ENCODE results near the gene BICD2. TPM values are rescaled to one million over a fixed set of nuclear protein-coding genes. Genes with fewer than 3 reads are reported as not detected.
A peak's percentile ranks its signal among the peaks of the same experiment; 100 is the strongest.

BICD2 gene
- total RNA-seq, 1 experiment from 2014 or later: 30.1 TPM

DNA sequence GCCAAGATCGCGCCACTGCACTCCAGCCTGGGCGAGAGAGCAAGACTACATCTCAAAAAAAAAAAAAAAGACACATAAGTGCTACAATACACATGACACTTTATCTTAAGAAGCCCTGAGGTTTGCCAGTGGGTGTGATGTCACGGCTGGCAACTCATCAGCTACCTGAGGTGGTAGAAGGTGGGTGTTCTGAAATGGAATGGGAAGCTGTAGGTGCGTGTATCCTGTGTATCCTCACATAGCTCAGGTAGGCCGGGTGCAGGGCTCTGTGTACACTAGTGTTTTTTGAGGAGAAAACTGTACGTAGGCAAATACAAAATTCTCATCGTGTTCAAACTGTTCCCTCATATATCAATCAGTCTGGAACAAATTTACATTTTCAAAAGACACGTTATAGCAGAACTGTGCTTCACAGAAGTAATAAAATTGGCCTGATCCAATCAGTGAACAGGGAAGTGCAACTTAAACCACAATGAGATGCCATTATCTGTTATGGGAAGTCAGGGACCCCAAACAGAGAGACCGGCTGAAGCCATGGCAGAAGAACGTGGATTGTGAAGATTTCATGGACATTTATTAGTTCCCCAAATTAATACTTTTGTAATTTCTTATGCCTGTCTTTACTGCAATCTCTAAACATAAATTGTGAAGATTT lies 10.4 kb downstream of the BICD2 start:
- in situ Hi-C loops (cut with HindIII; ENCODE audit: low pct_unique_long_range_greater_than_20kb, low sequenced_read_pairs): no loop called here
- no peak for DNase-seq (ENCODE audit: low read depth)

GRCh38 chr9:92752812-92753404 lies 11.7 kb downstream of the BICD2 start:
- in situ Hi-C loops (cut with HindIII; ENCODE audit: low pct_unique_long_range_greater_than_20kb, low sequenced_read_pairs): no loop called here
- no peak for DNase-seq (ENCODE audit: low read depth)

GRCh38 chr9:92749934-92750315 lies 14.7 kb downstream of the BICD2 start:
- DNase-seq (ENCODE audit: low read depth): no peak
- in situ Hi-C loops (cut with HindIII; ENCODE audit: low pct_unique_long_range_greater_than_20kb, low sequenced_read_pairs): no loop called here

GRCh38 chr9:92749071-92749933 lies 15.3 kb downstream of the BICD2 start:
- in situ Hi-C loops (cut with HindIII; ENCODE audit: low pct_unique_long_range_greater_than_20kb, low sequenced_read_pairs): no loop called here
- DNase-seq (ENCODE audit: low read depth): no peak

- no peak for DNase-seq (ENCODE audit: low read depth)
- in situ Hi-C loops (cut with HindIII; ENCODE audit: low pct_unique_long_range_greater_than_20kb, low sequenced_read_pairs): no loop called here
These were observed 16.5 kb downstream of the BICD2 start for GRCh38 chr9:92748233-92748497.

- in situ Hi-C loops (cut with HindIII; ENCODE audit: low pct_unique_long_range_greater_than_20kb, low sequenced_read_pairs): no loop called here
- DNase-seq (ENCODE audit: low read depth): peak; percentile 20
These were observed 17.0 kb downstream of the BICD2 start for GRCh38 chr9:92747459-92748232.

DNA sequence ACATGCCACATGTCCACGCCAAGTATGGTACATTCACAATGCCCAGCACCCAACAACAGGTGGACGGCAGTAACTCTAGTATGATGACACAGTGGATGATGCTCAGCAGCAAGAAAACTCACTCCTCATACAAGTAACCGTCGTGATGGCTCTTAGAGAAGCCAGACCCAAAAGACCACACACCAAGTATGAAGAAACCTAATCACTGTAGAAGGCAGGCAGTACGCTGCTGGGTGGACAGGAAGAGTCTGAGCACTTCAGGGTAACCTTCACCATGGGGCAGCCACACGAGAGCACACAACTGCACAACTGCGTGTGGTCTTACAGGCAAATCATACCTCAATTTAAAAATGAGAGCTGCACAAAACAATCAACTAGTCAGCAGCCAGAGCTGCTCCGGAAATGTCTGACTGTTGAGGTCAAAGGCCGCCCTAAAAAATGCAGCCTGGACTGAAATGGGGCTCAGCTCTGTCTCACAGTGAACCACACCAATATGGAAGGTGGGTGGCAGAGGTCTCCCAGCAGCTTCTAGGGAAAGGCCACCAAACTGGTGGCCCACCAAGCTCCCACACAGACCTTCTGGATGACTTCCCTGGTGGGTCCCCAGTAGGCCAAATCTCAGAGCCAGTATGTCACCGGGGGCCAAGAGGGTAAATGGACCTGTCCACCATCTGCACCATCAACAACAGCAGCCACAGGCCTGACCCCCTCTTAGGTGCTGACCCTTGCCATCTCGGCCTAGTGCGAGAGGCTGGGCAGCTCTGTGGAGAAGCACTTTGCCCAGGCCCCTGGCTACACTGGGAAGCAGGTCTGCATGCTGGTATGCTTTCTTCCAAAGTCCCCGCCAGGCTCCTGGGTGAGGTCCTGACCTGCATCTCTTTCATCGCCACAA lies 17.8 kb downstream of the BICD2 start:
- in situ Hi-C loops (cut with HindIII; ENCODE audit: low pct_unique_long_range_greater_than_20kb, low sequenced_read_pairs): no loop called here
- no peak for DNase-seq (ENCODE audit: low read depth)

DNA sequence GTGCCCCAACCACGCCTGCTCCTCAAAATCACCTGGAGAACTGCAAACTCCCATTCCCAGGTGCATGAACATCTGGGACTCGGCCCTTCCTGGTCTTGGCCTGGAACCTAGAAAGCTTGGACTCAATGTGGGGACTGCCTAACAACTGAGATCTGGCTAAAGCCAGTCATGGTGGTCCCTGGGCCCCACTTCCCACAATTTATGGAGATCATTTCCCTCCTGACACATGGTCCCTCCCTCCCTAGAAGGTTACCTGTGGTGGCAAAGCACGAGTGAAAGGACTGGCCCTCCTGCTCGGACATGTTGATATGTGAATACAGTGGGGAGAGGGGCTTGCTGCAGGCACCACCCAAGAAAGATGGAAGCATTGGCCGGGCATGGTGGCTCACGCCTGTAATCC lies 18.8 kb downstream of the BICD2 start:
- in situ Hi-C loops (cut with HindIII; ENCODE audit: low pct_unique_long_range_greater_than_20kb, low sequenced_read_pairs): no loop called here

GRCh38 chr9:92745331-92745730 lies 19.3 kb downstream of the BICD2 start:
- in situ Hi-C loops (cut with HindIII; ENCODE audit: low pct_unique_long_range_greater_than_20kb, low sequenced_read_pairs): no loop called here
- DNase-seq (ENCODE audit: low read depth): no peak

More for the DNA sequence above, 18.8 kb downstream of the BICD2 start:
- DNase-seq (ENCODE audit: low read depth): no peak

GRCh38 chr9:92740969-92741368 lies 23.7 kb downstream of the BICD2 start:
- no peak for DNase-seq (ENCODE audit: low read depth)

DNA sequence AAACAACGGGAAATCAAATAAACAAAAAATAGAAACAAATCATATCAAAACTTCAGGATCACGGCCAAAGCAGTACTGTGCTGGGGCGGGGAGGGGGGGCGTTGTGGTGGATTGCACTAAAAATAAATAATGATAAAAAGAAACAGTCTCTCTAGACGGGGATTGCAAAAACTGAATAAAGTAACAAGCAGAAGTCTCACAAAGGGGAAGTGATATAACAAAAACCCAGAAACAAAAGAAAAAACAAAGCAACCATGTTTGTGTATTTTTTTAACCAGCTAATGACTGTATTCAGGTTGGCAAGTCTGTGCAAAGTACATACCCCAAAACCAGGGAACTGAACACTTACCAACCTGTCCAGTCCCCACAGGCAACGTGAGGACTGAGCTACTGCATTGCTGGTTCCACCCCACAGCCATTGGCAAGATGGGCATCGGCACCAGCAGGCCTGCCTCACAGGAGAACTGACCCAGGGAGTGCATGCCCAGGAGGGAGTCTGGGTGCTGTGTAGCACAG lies 24.1 kb downstream of the BICD2 start:
- in situ Hi-C loops (cut with HindIII; ENCODE audit: low pct_unique_long_range_greater_than_20kb, low sequenced_read_pairs): no loop called here
- DNase-seq (ENCODE audit: low read depth): no peak

More at GRCh38 chr9:92740969-92741368, 23.7 kb downstream of the BICD2 start:
- in situ Hi-C loops (cut with HindIII; ENCODE audit: low pct_unique_long_range_greater_than_20kb, low sequenced_read_pairs): no loop called here

DNA sequence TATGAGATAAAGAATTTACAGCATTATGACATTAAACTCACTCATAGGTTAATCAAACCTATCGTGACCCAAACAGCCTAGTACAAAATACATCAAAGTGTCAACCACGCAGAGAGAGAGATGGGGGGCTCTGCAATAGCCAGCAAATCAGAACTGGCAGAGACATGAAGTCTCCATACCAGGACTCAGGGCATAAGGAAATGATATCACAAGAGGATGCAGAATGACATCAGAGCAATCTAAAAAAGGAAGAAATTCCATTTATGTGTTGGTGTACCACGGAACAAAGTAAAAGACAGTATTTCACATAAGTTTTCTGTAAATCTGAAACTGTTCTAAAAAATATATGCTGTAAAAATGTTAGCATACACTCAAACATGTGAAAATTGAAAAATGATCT lies 24.6 kb downstream of the BICD2 start:
- in situ Hi-C loops (cut with HindIII; ENCODE audit: low pct_unique_long_range_greater_than_20kb, low sequenced_read_pairs): no loop called here
- no peak for DNase-seq (ENCODE audit: low read depth)

- in situ Hi-C loops (cut with HindIII; ENCODE audit: low pct_unique_long_range_greater_than_20kb, low sequenced_read_pairs): no loop called here
- no peak for DNase-seq (ENCODE audit: low read depth)
These were observed 25.2 kb downstream of the BICD2 start for GRCh38 chr9:92739346-92739970.

DNA sequence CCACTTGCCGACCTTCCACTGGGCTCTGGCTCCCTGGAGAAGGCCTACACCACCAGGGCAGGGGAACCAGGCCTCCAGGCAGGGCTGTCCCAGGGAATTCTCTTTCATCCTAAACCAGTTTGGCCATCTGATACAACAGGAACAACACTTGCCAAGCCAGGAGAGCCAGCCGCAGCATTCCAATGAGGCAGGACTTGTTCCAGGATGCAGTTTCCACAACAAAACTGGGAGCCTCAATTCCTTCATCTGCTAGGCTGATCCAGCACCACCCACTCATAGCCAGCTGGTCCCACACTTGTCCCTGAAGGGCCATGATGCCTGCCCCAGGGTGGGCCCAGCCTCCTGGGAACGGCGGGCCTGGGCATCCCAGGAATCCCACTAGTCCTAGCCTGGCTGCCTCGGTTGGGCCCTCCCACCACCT lies 26.0 kb downstream of the BICD2 start:
- DNase-seq (ENCODE audit: low read depth): no peak
- in situ Hi-C loops (cut with HindIII; ENCODE audit: low pct_unique_long_range_greater_than_20kb, low sequenced_read_pairs): no loop called here

GRCh38 chr9:92737611-92738299 lies 26.9 kb downstream of the BICD2 start:
- in situ Hi-C loops (cut with HindIII; ENCODE audit: low pct_unique_long_range_greater_than_20kb, low sequenced_read_pairs): no loop called here
- DNase-seq (ENCODE audit: low read depth): no peak

GRCh38 chr9:92737216-92737606 lies 27.4 kb downstream of the BICD2 start:
- in situ Hi-C loops (cut with HindIII; ENCODE audit: low pct_unique_long_range_greater_than_20kb, low sequenced_read_pairs): no loop called here
- no peak for DNase-seq (ENCODE audit: low read depth)

All from Caki2 (cell line).